ENCODE results near the gene LNX1. TPM values are rescaled to one million over a fixed set of nuclear protein-coding genes. Genes with fewer than 3 reads are reported as not detected.

LNX1 gene
- total RNA-seq, 1 donor from 2014 or later = 0.34 TPM

DNA sequence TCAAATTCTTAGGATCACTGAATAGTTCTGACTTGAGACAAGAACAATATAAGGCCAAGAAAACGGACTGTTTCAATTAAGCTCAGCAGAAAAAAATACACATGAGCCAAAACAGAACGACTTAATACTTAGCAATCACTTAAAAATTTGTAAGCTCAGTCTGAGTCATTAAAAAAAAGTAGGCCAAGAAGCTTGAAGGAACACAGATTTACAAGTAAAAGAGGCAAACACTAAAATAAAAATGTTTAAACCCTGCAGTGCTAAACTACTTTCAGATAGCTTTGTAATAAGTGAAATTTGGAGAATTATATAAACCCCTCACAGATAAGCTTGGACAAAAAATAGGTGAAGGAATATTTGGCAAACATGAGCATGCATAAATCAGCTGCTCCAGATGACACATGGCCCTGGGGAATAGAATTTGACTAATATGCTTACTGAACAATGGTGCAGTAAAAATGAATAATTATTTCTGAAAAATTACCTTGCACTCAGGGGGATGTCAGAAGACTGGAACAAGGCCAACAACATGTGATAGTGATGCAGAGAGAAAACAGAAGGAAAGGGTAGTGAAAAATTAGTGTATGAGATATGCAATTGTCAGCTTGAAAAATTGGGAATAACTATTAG lies 49.6 kb downstream of the LNX1 start:
- Mint-ChIP-seq H3K9me3 (no peaks in the 10 kb centered on the region), H3K27ac (no peak overlapping the region), H3K27me3 (ENCODE audit: insufficient read depth, low read depth) (peaks cover 4% of the 10 kb centered on the region), H3K4me1 (peaks cover 21% of the 10 kb centered on the region), H3K36me3 (no peaks in the 10 kb centered on the region), H3K4me3 (no peak overlapping the region)
- H3K4me2 ChIP-seq = no peak overlapping the region
- no peak overlapping the region for H3K9ac ChIP-seq
- DNase-seq (ENCODE audit: low spot score) = no peak
- no peaks in the 10 kb centered on the region for H3K4me1 ChIP-seq
- H3K27ac ChIP-seq = no peak overlapping the region
- no peaks in the 10 kb centered on the region for H3K9me3 ChIP-seq (ENCODE audit: low read depth)
- TF ChIP-seq, protein P1, sequence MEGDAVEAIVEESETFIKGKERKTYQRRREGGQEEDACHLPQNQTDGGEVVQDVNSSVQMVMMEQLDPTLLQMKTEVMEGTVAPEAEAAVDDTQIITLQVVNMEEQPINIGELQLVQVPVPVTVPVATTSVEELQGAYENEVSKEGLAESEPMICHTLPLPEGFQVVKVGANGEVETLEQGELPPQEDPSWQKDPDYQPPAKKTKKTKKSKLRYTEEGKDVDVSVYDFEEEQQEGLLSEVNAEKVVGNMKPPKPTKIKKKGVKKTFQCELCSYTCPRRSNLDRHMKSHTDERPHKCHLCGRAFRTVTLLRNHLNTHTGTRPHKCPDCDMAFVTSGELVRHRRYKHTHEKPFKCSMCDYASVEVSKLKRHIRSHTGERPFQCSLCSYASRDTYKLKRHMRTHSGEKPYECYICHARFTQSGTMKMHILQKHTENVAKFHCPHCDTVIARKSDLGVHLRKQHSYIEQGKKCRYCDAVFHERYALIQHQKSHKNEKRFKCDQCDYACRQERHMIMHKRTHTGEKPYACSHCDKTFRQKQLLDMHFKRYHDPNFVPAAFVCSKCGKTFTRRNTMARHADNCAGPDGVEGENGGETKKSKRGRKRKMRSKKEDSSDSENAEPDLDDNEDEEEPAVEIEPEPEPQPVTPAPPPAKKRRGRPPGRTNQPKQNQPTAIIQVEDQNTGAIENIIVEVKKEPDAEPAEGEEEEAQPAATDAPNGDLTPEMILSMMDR (IDR thresholded peaks at IDR 0.05) = no peak
- TF ChIP-seq EZH2 (IDR thresholded peaks at IDR 0.05) = no peak
- TF ChIP-seq EZH2phosphoT487 (IDR thresholded peaks at IDR 0.05) = no peak
- no peak overlapping the region for H3K4me3 ChIP-seq
- H4K20me1 ChIP-seq (ENCODE audit: low read depth) = no peaks in the 10 kb centered on the region
- H3F3A ChIP-seq (ENCODE audit: low read depth) = no peaks in the 10 kb centered on the region
- no peaks in the 10 kb centered on the region for H3K36me3 ChIP-seq
- H3K27me3 ChIP-seq = no peaks in the 10 kb centered on the region
- no peaks in the 10 kb centered on the region for H3K79me2 ChIP-seq (ENCODE audit: low read depth)
- H2AFZ ChIP-seq (replicated peaks) = no peak overlapping the region

DNA sequence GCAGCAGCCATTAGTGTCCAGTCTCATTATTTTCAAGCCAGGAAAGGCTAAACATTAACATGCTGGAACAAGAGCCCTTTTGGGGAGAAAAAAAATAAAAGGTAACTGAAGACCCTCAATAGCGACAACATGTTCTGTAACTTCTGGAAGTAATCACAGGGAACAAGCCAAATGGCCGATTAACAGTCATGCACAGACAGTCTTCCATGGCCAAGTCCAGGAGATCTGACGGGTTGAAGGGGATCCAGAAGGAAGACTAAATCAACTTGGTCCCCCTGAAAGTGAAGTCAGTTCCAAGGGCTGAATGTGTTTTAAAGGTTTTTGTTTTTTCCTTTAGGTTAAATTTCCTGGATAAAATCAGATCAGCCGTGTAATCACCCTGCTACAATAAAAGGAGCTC lies 52.5 kb downstream of the LNX1 start:
- no peak overlapping the region for H3K4me3 ChIP-seq
- H3K27me3 Mint-ChIP-seq (ENCODE audit: insufficient read depth, low read depth) = peaks cover 4% of the 10 kb centered on the region
- no peaks in the 10 kb centered on the region for H3K36me3 Mint-ChIP-seq
- no peak for DNase-seq (ENCODE audit: low spot score)
- peaks cover 4% of the 10 kb centered on the region for H3K27me3 ChIP-seq
- no peaks in the 10 kb centered on the region for H3K9me3 Mint-ChIP-seq
- no peak overlapping the region for H3K27ac Mint-ChIP-seq
- no peaks in the 10 kb centered on the region for H4K20me1 ChIP-seq (ENCODE audit: low read depth)
- H3K4me3 Mint-ChIP-seq = no peak overlapping the region
- no peaks in the 10 kb centered on the region for H3K36me3 ChIP-seq
- no peaks in the 10 kb centered on the region for H3K4me1 ChIP-seq
- no peak overlapping the region for H2AFZ ChIP-seq (replicated peaks)
- H3K79me2 ChIP-seq (ENCODE audit: low read depth) = no peaks in the 10 kb centered on the region
- no peak overlapping the region for H3K4me2 ChIP-seq
- H3F3A ChIP-seq (ENCODE audit: low read depth) = no peaks in the 10 kb centered on the region
- TF ChIP-seq EZH2 (IDR thresholded peaks at IDR 0.05) (no peak), EZH2phosphoT487 (IDR thresholded peaks at IDR 0.05) (no peak)
- TF ChIP-seq, protein P1 (IDR thresholded peaks at IDR 0.05) = no peak
- H3K9ac ChIP-seq = no peak overlapping the region
- H3K4me1 Mint-ChIP-seq = peaks cover 2% of the 10 kb centered on the region
- H3K9me3 ChIP-seq (ENCODE audit: low read depth) = no peaks in the 10 kb centered on the region
- no peak overlapping the region for H3K27ac ChIP-seq

DNA sequence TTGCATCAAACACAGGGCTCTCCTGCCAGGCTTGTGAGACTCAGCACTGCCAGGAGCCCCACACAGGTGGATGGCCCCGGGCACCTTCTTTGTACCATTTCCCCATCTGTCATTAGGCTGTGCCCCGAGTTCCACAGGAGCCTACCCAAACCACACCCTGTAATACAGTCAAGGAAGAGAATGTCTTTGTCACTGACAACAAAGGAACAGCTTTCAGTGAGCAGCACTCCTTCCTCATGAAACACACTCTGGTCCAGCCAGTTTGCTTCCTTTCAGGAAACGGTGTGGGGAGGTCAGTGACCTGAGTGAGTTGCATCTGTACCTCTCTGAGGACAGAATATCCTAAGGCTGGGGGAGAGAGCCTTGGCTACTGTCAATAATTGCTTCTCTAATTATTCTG lies 53.7 kb downstream of the LNX1 start:
- Histone ChIP-seq H3K4me3 (no peak overlapping the region), H3K4me1 (no peaks in the 10 kb centered on the region), H3K9me3 (ENCODE audit: low read depth) (no peaks in the 10 kb centered on the region), H3K36me3 (no peaks in the 10 kb centered on the region), H3K27ac (no peak overlapping the region), H3K79me2 (ENCODE audit: low read depth) (no peaks in the 10 kb centered on the region), H4K20me1 (ENCODE audit: low read depth) (no peaks in the 10 kb centered on the region), H3F3A (ENCODE audit: low read depth) (no peaks in the 10 kb centered on the region), H3K27me3 (peaks cover 4% of the 10 kb centered on the region), H2AFZ (replicated peaks) (no peak overlapping the region), H3K9ac (no peak overlapping the region), H3K4me2 (no peak overlapping the region)
- H3K4me3 Mint-ChIP-seq = no peak overlapping the region
- peak; percentile 25 for DNase-seq (ENCODE audit: low spot score)
- no peak for TF ChIP-seq EZH2 (IDR thresholded peaks at IDR 0.05)
- TF ChIP-seq, protein P1 (IDR thresholded peaks at IDR 0.05) = no peak
- TF ChIP-seq EZH2phosphoT487 (IDR thresholded peaks at IDR 0.05) = no peak
- H3K4me1 Mint-ChIP-seq = peaks cover 2% of the 10 kb centered on the region
- peaks cover 4% of the 10 kb centered on the region for H3K27me3 Mint-ChIP-seq (ENCODE audit: insufficient read depth, low read depth)
- no peaks in the 10 kb centered on the region for H3K9me3 Mint-ChIP-seq
- H3K36me3 Mint-ChIP-seq = no peaks in the 10 kb centered on the region
- H3K27ac Mint-ChIP-seq = no peak overlapping the region

All from neural progenitor cell (in vitro differentiated cells).